Right lobe of liver (tissue), 4 donors: ENCODE results near the gene IL12B.
"Not testable (repeated sequence)": the region's sequence is repeated elsewhere in the genome, so short reads cannot be mapped to it uniquely, and the experiment has no call there.

Experiments
- POLR2A ChIP-seq: fragments of 450-650 bp; IDR thresholded peaks from one replicate; pipeline ENCODE4 v1.6.1; 2017; ENCODE audit warnings: antibody characterized with exemption, mild to moderate bottlenecking
- TF ChIP-seq, protein P1 (sequence below), 4 donors: fragments of 200-600 bp in 3 of 4; fragments of 450-650 bp in 1 of 4; IDR thresholded peaks; one replicate each; pipeline versions ENCODE4 v1.5.1 to v1.8.0; 2016 to 2022; ENCODE audit warnings: antibody characterized with exemption in 4 of 4, mild to moderate bottlenecking in 2 of 4
- donor health status: DM: no; HTN: no; CAD: no.
- donor health status: DM: no; HTN: no; CAD: no.
- donor health status: DM: no; HTN: yes; CAD: no.

GRCh38 chr5:159366776-159367175 lies 36.5 kb upstream of the IL12B start:
- TF ChIP-seq, protein P1, sequence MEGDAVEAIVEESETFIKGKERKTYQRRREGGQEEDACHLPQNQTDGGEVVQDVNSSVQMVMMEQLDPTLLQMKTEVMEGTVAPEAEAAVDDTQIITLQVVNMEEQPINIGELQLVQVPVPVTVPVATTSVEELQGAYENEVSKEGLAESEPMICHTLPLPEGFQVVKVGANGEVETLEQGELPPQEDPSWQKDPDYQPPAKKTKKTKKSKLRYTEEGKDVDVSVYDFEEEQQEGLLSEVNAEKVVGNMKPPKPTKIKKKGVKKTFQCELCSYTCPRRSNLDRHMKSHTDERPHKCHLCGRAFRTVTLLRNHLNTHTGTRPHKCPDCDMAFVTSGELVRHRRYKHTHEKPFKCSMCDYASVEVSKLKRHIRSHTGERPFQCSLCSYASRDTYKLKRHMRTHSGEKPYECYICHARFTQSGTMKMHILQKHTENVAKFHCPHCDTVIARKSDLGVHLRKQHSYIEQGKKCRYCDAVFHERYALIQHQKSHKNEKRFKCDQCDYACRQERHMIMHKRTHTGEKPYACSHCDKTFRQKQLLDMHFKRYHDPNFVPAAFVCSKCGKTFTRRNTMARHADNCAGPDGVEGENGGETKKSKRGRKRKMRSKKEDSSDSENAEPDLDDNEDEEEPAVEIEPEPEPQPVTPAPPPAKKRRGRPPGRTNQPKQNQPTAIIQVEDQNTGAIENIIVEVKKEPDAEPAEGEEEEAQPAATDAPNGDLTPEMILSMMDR (IDR thresholded peaks at IDR 0.05): not testable (repeated sequence)
- not testable (repeated sequence) for TF ChIP-seq POLR2A
